GM19395 (cell line): ENCODE data around the gene ALPI.
"Not testable (repeated sequence)": the region's sequence is repeated elsewhere in the genome, so short reads cannot be mapped to it uniquely, and the experiment has no call there.

Experiments used
- ATAC-seq: cut with Tn5 transposase; IDR thresholded peaks from one replicate; pipeline ENCODE4 v1.9.1; 2021; ENCODE audit warnings: mild to moderate bottlenecking, moderate library complexity; ENCODE audit not compliant: unreplicated experiment

ALPI gene

GRCh38 chr2:232420463-232421188 is 35.3 kb upstream of the ALPI start:
- no peak for ATAC-seq

- no peak for ATAC-seq
Measured at GRCh38 chr2:232421189-232421785, 34.7 kb upstream of the ALPI start.

GRCh38 chr2:232422051-232422450 is 33.9 kb upstream of the ALPI start:
- no peak for ATAC-seq

DNA sequence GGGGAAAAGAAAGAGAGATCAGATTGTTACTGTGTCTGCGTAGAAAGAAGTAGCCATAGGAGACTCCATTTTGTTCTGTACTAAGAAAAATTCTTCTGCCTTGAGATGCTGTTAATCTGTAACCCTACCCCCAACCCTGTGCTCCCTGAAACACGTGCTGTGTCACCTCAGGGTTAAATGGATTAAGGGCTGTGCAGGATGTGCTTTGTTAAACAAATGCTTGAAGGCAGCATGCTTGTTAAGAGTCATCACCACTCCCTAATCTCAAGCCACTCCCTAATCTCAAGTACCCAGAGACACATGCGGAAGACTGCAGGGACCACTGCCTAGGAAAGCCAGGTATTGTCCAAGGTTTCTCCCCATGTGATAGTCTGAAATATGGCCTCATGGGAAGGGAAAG is 33.0 kb upstream of the ALPI start:
- not testable (repeated sequence) for ATAC-seq

- not testable (repeated sequence) for ATAC-seq
Measured at GRCh38 chr2:232423407-232423806, 32.5 kb upstream of the ALPI start.

GRCh38 chr2:232431705-232432590 is 24.0 kb upstream of the ALPI start:
- no peak for ATAC-seq

GRCh38 chr2:232432598-232433184 is 23.3 kb upstream of the ALPI start:
- no peak for ATAC-seq

- ATAC-seq = not testable (repeated sequence)
Measured at GRCh38 chr2:232433622-232434021, 22.3 kb upstream of the ALPI start.

DNA sequence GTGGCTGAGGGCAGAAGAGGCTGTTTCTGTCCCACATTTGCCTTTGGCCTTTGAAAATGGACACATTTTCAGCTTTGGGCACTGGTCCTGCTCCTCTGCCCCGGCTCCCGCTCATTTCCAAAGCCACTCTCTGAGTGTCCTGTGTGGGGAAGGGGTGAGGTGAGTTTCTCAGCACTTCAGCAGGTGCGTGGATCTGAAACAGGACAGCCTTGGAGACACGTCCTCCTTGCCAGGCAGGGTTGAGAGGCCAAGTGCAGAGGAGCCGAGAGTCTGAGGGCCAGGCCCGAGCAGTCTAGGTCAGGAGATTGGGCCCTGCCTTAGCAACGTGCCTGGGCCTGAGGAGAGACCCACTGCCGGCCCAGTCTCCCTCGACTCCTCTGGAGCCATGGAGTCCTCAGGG is 21.9 kb upstream of the ALPI start:
- ATAC-seq = no peak

DNA sequence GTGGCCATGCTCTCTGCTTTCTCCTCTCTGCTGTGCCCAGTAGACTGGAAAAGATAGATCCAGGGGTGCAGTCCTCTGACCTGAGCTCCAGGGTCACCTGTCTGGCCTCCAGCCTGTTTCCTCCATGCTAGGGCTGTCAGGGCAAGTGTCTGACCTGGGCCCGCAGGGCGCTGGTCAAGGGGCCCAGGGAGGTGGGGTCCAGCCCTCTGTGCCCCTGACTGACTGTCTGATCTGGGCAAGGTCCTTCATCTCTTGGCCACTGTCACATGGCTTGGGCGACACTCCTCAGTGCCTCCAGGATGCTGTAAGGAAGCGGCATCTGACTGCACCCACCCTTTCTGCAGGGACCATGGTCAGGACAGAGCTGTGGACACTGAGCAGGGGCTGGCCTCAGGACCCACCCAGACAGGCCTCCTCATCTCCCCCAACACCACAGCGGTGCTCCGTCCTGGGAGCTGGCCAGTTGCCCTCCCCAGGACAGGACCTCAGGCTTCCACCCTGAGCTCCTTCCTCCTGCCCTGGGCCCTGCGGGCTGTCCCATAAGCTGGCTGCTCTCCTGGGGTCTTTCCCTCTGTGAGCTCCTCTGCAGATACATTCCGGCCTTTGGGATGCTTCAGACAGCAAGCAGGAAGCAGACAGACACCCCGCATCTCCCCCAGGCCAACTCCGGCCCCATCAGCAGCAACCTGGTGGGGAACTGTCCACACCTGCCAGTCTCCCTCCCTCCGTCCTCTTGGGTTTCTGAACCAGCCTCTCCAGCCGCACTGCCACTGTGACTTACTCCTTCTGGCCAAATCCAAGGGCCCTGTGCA is 21.2 kb upstream of the ALPI start:
- no peak for ATAC-seq

- ATAC-seq = no peak
Measured at GRCh38 chr2:232435375-232435648, 20.6 kb upstream of the ALPI start.

DNA sequence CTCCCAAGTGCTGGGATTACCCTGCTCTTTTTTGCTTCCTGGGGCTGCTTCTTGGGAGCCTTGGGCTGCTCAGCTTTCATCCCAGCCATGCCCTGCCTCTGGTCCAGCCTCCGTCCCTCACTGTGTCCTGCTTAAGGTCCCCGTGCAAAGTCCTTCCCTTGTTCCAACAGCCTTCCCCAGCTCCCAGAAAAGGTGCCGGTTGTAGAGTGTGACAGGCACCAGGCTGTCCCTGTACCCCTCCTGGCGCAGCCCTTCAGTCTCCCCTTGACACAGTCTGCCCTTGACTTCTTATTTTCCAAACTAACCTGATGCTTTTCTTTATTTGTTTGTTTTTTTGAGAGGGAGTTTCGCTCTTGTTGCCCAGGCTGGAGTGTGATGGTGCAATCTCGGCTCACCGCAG is 20.1 kb upstream of the ALPI start:
- no peak for ATAC-seq

DNA sequence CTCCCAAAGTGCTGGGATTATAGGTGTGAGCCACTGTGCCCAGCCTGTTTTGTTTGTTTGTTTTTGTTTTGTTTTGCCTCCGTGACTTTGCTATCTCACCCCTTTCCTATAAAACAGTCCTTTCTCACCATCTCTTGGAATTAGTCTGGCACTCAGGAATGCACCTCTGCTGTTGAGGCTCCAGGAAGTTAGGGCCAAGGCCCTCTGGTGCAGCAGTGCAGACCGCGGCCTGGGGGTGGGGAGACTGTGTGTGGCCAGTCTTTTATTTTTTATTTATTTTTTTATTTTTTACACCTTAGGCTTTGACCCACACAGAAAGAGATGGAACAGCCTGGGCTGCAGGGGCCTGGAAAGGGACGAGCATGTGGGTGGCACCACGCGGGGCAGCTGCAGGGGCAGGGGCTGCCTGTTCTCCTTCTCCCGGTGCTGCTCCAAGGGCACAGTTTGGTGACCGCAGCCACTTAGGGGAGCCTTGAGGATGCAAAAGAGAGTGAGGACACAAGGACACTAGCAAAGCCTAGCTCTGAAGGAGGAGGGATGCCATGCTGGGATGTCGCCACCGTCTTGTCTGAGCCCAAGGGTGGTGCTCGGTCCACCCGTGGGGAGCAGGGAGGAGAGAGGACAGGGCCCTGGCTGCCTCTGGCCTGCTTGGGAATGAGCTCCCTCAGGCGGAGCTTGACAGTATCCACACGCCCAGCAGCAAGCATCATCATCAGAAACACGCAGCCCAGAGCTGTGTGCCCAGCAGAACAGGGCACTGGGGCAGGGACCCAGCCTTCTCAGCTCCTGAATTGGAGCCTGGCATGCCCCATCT is 19.4 kb upstream of the ALPI start:
- ATAC-seq = no peak

DNA sequence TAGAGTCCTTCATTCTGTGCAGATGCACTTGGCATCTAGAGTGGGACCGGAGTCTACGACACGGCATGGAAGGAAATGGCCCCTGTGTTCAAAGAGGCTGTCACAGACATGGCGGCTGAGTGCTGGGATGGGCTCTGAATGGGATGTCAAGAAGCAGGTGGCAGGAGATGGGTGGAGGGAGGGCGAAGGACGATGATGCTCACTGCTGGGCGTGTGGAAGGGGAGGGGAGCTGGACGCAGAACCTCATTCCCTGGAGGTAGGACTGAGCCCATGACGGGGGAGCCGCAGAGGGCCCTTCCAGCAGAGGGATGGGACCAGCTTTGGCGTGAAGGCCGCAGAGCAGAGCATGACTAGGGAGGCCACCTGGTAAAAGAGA is 18.8 kb upstream of the ALPI start:
- no peak for ATAC-seq

GRCh38 chr2:232438091-232438490 is 17.9 kb upstream of the ALPI start:
- ATAC-seq = no peak

DNA sequence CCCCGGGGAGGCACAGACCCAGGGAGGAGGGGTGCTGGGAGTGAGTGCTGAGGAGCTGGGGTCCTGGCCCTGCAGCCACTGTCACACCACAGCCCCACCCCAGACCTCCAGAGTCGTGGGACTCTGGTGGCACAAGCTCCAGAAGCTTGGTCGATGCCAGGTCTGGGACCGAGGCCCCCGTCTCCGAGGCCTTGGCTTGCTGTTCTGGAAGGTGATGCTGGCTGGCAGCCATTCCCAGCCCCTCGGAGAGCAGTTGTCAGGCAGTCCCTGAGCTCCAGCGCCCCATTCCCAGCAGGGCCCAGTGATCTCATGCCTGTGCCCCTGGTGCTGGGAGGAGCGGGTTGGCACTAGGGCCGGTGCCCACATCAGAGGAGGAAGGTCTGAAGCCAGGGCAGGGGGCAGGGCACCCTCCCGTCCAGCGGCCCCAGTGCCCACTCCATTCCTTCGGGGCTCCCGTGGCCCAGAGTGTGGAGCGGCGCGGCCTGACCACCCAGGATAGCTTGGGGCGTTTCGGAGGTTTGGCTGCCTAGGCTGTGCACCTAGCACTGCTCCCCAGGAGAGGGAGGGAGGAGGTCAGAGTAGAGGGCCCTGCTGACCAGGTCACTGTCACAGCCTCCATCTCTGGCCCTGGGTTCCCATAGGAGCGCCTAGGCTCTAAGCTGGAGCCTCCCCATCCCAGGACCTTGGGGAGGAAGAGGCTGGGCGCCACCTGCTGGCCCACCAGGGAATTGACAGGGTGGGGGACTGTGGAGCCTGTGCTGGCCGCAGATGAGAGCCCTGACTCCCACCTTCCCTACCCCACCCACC is 16.8 kb upstream of the ALPI start:
- peak; percentile 52 for ATAC-seq

DNA sequence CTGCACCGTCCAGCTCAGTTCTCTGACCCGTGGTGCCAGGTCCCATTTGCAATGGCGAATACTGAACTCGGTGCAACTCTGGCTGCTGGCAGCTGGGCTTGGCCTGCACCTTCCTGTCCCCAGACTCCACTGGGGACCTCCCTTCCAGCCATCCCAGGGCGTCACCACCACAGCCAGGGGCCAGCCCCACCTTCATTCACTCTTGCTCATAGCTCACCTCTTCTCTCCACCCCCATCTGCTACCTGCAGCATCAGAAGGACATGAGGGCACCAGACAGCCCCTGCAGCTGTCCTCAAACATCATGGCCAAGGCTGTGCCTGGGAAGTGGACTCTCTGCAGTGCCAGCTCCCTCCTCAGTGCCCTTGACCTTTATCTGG is 16.2 kb upstream of the ALPI start:
- ATAC-seq = no peak

DNA sequence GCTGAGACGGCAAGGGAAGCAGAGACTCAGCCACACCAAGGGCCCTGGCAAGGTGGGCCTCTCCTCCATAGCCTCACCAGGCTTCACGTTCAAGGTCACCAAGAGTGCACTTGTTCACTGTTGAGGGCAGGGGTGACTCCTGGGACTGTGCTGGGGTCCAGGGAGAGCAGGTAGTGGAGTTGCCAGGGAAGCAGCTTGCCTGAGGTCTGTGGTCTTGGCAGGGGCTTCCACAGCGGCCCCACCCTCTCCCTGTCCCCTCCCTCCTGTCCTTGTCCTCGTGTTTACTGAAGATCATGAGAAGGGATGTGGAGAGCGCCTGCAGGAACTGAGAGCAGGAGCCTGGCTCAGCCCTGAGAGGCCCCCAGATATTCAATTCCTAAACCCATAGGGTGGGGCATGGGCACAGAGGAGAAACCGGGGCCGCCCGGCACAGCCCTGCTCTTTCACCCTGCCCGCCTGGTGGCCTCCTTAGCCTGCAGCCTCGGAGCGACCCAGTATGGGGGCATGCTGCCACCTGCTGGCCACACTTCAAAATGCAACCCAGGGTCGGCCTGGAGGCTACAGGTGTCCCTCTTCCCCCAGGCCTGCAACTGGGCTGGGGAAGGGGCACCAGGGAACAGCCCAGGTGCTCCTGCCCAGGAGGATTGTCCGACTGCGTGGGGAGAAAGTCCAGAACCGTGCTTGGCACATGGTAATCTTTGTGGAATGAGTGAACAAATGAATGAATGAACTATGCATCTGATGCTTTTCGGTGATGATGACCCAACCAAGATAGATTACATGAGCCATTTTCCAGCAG is 15.5 kb upstream of the ALPI start:
- ATAC-seq = peak; percentile 87
